ENCODE results near the gene AGAP1. TPM values are rescaled to one million over a fixed set of nuclear protein-coding genes. Genes with fewer than 3 reads are reported as not detected.

The AGAP1 gene
- total RNA-seq, 6 experiments from 2014 or later, result 8.1 to 11.2 (median 9.8) TPM

DNA sequence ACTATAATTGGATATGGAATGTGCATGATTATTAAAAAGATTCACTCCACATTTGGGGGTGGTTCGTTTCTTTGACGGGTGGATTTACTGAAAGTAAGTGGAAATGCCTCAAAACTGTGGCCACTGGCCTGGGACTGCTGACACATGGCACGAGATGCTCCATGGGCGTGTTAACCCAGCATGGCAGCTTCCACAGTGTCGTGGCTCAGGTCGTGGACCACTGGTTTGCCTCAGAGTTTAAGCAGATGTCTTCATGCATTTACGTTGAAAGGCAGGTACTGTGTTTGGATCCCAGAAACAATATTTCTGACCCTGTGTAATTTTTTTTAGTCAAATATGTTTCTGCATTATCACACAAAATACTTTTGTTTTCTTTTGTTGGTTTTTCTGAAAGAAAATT, 432.4 kb downstream of the AGAP1 start:
- H3K4me1 ChIP-seq, result no peaks in the 10 kb centered on the region
- ATAC-seq, result no peak
- intact Hi-C loops (cut with DNase I), result no loop called here
- H3K27me3 ChIP-seq, result no peaks in the 10 kb centered on the region
- H3K27ac ChIP-seq, result no peak overlapping the region
- 96% methylated on average over 3 of the region's 7 CpGs for WGBS (ENCODE audit: insufficient coverage, low coverage, low lambda C conversion rate, missing lambda C conversion rate)
- H3K36me3 ChIP-seq, result no peaks in the 10 kb centered on the region
- DNase-seq, result no peak
- H3K4me3 ChIP-seq, result no peak overlapping the region
- TF ChIP-seq, protein P1, sequence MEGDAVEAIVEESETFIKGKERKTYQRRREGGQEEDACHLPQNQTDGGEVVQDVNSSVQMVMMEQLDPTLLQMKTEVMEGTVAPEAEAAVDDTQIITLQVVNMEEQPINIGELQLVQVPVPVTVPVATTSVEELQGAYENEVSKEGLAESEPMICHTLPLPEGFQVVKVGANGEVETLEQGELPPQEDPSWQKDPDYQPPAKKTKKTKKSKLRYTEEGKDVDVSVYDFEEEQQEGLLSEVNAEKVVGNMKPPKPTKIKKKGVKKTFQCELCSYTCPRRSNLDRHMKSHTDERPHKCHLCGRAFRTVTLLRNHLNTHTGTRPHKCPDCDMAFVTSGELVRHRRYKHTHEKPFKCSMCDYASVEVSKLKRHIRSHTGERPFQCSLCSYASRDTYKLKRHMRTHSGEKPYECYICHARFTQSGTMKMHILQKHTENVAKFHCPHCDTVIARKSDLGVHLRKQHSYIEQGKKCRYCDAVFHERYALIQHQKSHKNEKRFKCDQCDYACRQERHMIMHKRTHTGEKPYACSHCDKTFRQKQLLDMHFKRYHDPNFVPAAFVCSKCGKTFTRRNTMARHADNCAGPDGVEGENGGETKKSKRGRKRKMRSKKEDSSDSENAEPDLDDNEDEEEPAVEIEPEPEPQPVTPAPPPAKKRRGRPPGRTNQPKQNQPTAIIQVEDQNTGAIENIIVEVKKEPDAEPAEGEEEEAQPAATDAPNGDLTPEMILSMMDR (IDR thresholded peaks at IDR 0.05), result no peak
- no peak for TF ChIP-seq POLR2A (IDR thresholded peaks at IDR 0.05)
- H3K9me3 ChIP-seq, result no peaks in the 10 kb centered on the region

DNA sequence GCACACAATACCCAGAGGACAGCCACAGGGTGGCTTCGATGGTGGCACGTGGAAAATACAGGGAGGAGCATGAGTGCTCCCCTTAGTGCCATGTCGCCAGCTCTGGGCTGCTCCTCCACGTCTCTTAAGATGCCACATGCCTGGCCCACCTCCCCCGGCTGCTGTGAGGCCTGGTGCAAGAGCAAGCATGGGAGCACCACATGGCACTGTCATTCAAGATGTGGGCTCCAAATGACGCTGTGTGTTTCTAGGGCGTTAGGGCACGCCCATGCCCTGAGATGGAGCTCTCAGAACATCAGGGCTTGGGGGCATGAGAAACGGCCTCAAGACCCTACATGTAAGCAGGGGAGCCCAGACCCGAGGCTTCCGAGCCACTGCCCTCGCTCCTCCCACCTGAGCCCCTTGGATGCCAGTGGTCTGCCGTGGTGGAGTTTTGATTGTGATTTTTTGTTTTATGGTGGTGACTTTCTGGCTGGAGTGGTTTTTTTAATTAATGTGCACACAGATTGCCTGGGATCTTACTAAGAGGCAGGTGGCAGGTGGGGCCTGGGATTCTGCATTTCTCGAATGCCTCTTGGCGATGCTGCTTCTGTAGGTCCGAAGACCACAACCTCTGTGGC, 435.0 kb downstream of the AGAP1 start:
- Histone ChIP-seq H3K27ac (no peak overlapping the region), H3K4me3 (no peak overlapping the region), H3K4me1 (no peaks in the 10 kb centered on the region), H3K27me3 (no peaks in the 10 kb centered on the region), H3K36me3 (peaks cover 0 to 3% (median 0%) of the 10 kb centered on the region in 4 donors), H3K9me3 (no peaks in the 10 kb centered on the region)
- DNase-seq (no peak), ATAC-seq (no peak)
- TF ChIP-seq, protein P1 (IDR thresholded peaks at IDR 0.05), result no peak
- TF ChIP-seq POLR2A (IDR thresholded peaks at IDR 0.05), result no peak
- WGBS (ENCODE audit: insufficient coverage, low coverage, low lambda C conversion rate, missing lambda C conversion rate), result 100% methylated on average over 3 of the region's 16 CpGs
- intact Hi-C loops (cut with DNase I), result no loop called here

DNA sequence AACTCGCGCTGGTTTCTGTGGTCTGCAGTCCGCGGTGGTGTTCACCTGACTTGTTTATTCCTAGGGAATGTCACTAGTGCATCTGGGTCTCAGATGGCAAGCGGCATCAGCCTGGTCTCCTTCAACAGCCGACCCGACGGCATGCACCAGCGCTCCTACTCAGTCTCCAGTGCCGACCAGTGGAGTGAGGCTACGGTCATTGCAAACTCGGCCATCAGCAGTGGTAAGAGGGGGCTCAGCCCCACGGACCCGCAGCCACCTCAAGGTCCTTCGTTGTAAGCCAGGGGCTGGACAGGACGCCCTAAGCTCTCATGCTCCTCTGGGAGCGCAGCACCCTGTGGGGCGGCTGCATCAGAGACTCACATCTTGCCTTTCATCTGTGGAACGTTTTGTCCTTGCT, 436.9 kb downstream of the AGAP1 start:
- intact Hi-C loops (cut with DNase I), result no loop called here
- no peak overlapping the region for H3K4me3 ChIP-seq
- DNase-seq, result no peak

DNA sequence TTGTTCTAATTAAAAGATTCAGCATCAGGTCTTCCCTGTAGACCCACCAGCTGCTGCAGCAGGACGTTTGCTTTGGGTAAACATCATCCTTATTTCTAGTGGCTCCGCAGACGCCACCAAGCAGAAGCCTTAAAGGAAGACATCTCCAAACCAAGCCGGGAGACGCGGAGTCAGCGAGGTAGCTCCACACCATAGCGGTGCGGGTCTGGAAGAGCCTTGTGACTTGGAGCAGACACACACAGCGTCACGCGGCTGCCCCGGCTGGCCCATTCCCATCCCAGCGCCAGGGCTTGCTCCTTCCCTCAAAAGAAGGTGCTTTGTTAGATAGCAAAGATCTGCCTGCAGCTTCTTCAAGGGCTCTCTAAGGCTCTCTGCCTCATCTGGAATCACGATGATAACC, 437.8 kb downstream of the AGAP1 start:
- intact Hi-C loops (cut with DNase I), result no loop called here
- H3K27ac ChIP-seq, result no peak overlapping the region
- peaks cover 0 to 3% (median 0%) of the 10 kb centered on the region in 4 donors for H3K36me3 ChIP-seq
- DNase-seq, result no peak
- H3K27me3 ChIP-seq, result no peaks in the 10 kb centered on the region
- no peaks in the 10 kb centered on the region for H3K4me1 ChIP-seq
- 64% methylated on average over 1 of the region's 15 CpGs for WGBS (ENCODE audit: insufficient coverage, low coverage, low lambda C conversion rate, missing lambda C conversion rate)
- H3K9me3 ChIP-seq, result no peaks in the 10 kb centered on the region
- ATAC-seq, result no peak
- TF ChIP-seq, protein P1 (IDR thresholded peaks at IDR 0.05), result no peak
- no peak for TF ChIP-seq POLR2A (IDR thresholded peaks at IDR 0.05)
- no peak overlapping the region for H3K4me3 ChIP-seq

More for the DNA sequence above, 436.9 kb downstream of the AGAP1 start:
- peaks cover 0 to 3% (median 0%) of the 10 kb centered on the region in 4 donors for H3K36me3 ChIP-seq
- no peaks in the 10 kb centered on the region for H3K4me1 ChIP-seq
- ATAC-seq, result no peak
- 70% methylated on average over 4 of the region's 19 CpGs for WGBS (ENCODE audit: insufficient coverage, low coverage, low lambda C conversion rate, missing lambda C conversion rate)
- H3K9me3 ChIP-seq, result no peaks in the 10 kb centered on the region
- TF ChIP-seq POLR2A (IDR thresholded peaks at IDR 0.05), result no peak
- TF ChIP-seq, protein P1 (IDR thresholded peaks at IDR 0.05), result no peak
- no peaks in the 10 kb centered on the region for H3K27me3 ChIP-seq
- no peak overlapping the region for H3K27ac ChIP-seq

Measured in right lobe of liver (tissue), 6 donors.